Activated naive CD4-positive, alpha-beta T cell treated with Interleukin-2 at 50 U/mL for 16 hours (primary cell): ENCODE measurements around the gene DTX3.
"Not testable (repeated sequence)": the region's sequence is repeated elsewhere in the genome, so short reads cannot be mapped to it uniquely, and the experiment has no call there.

Experiments
- DNase-seq: peaks from one replicate; pipeline ENCODE4 v3.0.0-alpha.2; 2020

DTX3 gene

GRCh38 chr12:57632958-57633840 lies 28.6 kb downstream of the DTX3 start, which contains the start of gene B4GALNT1:
Gene B4GALNT1 (minus strand): TSS chr12:57633201. CDS start chr12:57632132, 1,069 bp downstream.
- peak; percentile 68 for DNase-seq

DNA sequence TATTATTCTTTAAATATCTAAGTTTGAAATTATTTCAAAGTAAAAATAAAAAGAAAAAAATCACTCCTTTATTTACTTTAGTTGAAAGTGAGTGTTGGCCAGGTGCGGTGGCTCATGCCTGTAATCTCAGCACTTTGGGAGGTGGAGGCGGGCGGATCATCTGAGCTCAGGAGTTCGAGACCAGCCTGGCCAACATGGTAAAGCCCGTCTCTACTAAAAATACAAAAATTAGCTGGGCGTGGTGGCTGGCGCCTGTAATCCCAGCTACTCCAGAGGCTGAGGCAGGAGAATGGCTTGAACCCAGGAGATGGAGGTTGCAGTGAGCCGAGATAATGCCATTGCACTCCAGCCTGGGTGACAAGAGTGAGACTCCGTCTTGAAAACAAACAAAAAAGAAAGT lies 32.1 kb downstream of the DTX3 start:
- not testable (repeated sequence) for DNase-seq

GRCh38 chr12:57637364-57637763 lies 32.7 kb downstream of the DTX3 start:
- DNase-seq = no peak

- no peak for DNase-seq
Measured at GRCh38 chr12:57638096-57638495, 33.5 kb downstream of the DTX3 start.

DNA sequence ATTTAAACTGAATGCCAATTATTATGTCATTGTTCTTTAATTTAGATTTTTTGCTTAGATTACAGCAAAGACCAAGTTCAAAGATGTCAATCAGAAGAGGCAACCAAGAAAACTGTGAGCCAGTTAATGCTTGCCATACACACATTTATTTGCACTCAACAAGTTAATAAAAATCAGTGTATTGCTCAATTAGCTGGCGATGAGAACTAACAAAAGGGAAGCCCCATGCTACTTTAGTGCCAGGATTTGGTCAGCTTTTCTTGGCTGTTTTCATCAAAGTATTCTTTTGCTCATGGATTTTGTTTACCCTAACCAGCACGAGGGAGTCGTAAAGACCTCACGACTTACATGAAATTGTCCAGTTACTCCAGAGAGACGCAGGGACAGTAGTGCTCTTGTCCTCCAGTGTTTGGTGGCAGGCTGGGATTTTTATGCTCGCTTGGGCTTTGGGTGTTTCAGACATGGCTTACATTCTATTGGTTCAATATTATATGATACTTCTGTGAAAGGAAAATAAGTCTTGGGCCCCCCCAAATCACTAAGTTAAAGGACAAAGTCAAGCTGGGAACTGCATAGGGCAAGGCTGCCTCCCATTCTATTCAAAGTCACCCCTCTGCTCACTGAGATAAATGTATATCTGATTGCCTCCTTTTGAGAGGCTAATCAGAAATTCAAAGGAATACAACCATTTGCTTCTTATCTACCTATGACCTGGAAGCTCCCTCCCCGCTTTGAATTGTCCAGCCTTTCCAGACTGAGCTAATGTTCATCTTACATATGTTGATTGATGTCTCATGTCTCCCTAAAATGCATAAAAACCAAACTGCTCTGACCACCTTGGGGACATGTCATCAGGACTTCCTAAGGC lies 35.8 kb downstream of the DTX3 start:
- no peak for DNase-seq

- DNase-seq = no peak
Measured at GRCh38 chr12:57641699-57642442, 37.2 kb downstream of the DTX3 start.

DNA sequence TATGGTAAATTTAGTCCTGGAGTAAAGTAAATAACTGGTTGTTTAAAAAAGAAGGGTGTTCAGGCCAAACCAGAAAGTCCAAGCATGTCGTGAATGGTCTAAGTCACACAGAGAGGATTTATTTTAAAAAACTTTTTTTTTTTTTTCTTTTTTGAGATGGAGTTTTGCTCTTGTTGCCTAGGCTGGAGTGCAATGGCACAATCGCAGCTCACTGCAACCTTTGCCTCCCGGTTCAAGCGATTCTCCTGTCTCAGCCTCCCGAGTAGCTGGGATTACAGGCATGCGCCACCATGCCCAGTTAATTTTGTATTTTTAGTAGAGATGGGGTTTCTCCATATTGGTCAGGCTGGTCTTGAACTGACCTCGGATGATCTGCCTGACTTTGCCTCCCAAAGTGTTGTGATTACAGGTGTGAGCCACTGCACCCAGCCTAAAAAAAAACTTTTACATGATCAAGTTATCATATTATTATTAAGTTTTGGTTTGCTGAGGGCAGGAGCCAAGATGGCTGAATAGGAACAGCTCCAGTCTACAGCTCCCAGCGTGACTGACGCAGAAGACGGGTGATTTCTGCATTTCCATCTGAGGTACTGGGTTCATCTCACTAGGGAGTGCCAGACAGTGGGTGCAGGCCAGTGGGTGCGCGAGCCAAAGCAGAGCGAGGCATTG lies 41.5 kb downstream of the DTX3 start:
- DNase-seq = not testable (repeated sequence)

DNA sequence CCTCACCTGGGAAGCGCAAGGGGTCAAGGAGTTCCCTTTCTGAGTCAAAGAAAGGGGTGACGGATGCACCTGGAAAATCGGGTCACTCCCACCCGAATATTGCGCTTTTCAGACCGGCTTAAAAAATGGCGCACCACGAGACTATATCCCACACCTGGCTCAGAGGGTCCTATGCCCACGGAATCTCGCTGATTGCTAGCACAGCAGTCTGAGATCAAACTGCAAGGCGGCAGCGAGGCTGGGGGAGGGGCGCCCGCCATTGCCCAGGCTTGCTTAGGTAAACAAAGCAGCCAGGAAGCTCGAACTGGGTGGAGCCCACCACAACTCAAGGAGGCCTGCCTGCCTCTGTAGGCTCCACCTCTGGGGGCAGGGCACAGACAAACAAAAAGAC lies 42.0 kb downstream of the DTX3 start:
- DNase-seq = not testable (repeated sequence)

GRCh38 chr12:57654042-57654441 lies 49.4 kb downstream of the DTX3 start:
- no peak for DNase-seq

DNA sequence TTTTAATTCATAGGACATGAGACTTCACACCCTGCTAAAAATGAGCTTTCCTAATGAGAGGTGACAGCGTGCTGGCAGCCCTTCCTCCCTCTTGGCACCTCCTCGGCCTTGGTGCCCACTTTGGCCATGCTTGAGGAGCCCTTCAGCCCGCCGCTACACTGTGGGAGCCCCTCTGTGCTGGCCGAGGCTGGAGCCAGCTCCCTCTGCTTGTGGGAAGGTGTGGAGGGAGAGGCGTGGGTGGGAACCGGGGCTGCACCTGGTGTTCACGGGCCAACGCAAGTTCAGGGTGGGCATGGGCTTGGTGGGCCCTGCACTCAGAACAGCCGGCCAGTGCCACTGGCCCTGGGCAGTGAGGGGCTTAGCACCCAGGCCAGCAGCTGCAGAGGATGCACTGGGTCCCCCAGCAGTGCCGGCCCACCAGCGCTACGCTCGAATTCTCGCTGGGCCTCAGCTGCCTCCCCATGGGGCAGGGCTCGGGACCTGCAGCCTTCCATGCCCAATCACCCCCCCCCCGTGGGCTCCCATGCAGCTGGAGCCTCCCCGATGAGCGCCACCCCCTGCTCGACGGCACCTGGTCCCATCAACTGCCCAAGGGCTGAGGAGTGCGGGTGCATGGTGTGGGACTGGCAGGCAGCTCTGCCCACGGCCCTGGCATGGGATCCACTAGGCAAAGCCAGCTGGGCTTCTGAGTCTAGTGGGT lies 51.1 kb downstream of the DTX3 start:
- DNase-seq = no peak

GRCh38 chr12:57656408-57656807 lies 51.8 kb downstream of the DTX3 start:
- not testable (repeated sequence) for DNase-seq

- no peak for DNase-seq
Measured at GRCh38 chr12:57657744-57658143, 53.1 kb downstream of the DTX3 start.

GRCh38 chr12:57658890-57659289 lies 54.3 kb downstream of the DTX3 start:
- DNase-seq = no peak
